ENCODE data around the gene FOXO1. TPM values are rescaled to one million over a fixed set of nuclear protein-coding genes. Genes with fewer than 3 reads are reported as not detected.

FOXO1 gene
- total RNA-seq, 1 experiment from 2014 or later, result 37.7 TPM

GRCh38 chr13:40515702-40516101 is 150.7 kb downstream of the FOXO1 start:
- peaks cover 6% of the 10 kb centered on the region for H3K36me3 Mint-ChIP-seq (ENCODE audit: insufficient read depth, unreplicated experiment)
- no peak for DNase-seq (ENCODE audit: unreplicated experiment)
- intact Hi-C loops (cut with micrococcal nuclease), result no loop called here
- H3K9me3 Mint-ChIP-seq (ENCODE audit: unreplicated experiment), result no peaks in the 10 kb centered on the region
- TF ChIP-seq CTCF (IDR thresholded peaks at IDR 0.05; ENCODE audit: unreplicated experiment), result no peak
- peaks cover 10% of the 10 kb centered on the region for H3K4me1 Mint-ChIP-seq (ENCODE audit: insufficient read depth, unreplicated experiment)
- no TSS peak for BruUV-seq (replicated peaks)
- ChIA-PET CTCF (interaction anchor here (0.6 kb wide), 2 partner anchors 85 to 124 kb away, joined by 3 read pairs; no protein-coding TSS in a partner anchor), POLR2A (interaction anchor here (0.6 kb wide), 1 partner anchor 135 kb away, joined by 3 read pairs; no protein-coding TSS in a partner anchor)
- no peaks in the 10 kb centered on the region for H3K27me3 Mint-ChIP-seq (ENCODE audit: insufficient read depth, unreplicated experiment)
- peak overlapping the region; percentile 73 for H3K27ac Mint-ChIP-seq (ENCODE audit: low read depth, unreplicated experiment)
- H3K4me3 Mint-ChIP-seq (ENCODE audit: unreplicated experiment), result no peak overlapping the region

GRCh38 chr13:40514802-40515201 is 151.6 kb downstream of the FOXO1 start:
- no peak for TF ChIP-seq CTCF (IDR thresholded peaks at IDR 0.05; ENCODE audit: unreplicated experiment)
- no TSS peak for BruUV-seq (replicated peaks)
- intact Hi-C loops (cut with micrococcal nuclease), result no loop called here
- no peak for DNase-seq (ENCODE audit: unreplicated experiment)
- Mint-ChIP-seq H3K36me3 (ENCODE audit: insufficient read depth, unreplicated experiment) (peaks cover 6% of the 10 kb centered on the region), H3K27me3 (ENCODE audit: insufficient read depth, unreplicated experiment) (no peaks in the 10 kb centered on the region), H3K9me3 (ENCODE audit: unreplicated experiment) (no peaks in the 10 kb centered on the region), H3K27ac (ENCODE audit: low read depth, unreplicated experiment) (peak overlapping the region; percentile 73), H3K4me3 (ENCODE audit: unreplicated experiment) (no peak overlapping the region), H3K4me1 (ENCODE audit: insufficient read depth, unreplicated experiment) (peaks cover 10% of the 10 kb centered on the region)
- POLR2A ChIA-PET, result no interaction called here
- CTCF ChIA-PET, result interaction anchor here (0.6 to 0.7 kb wide), 3 partner anchors 15 to 101 kb away, joined by 3 read pairs; no protein-coding TSS in a partner anchor

- Mint-ChIP-seq H3K27me3 (ENCODE audit: insufficient read depth, unreplicated experiment) (no peaks in the 10 kb centered on the region), H3K27ac (ENCODE audit: low read depth, unreplicated experiment) (no peak overlapping the region), H3K9me3 (ENCODE audit: unreplicated experiment) (no peaks in the 10 kb centered on the region), H3K36me3 (ENCODE audit: insufficient read depth, unreplicated experiment) (no peaks in the 10 kb centered on the region), H3K4me3 (ENCODE audit: unreplicated experiment) (no peak overlapping the region), H3K4me1 (ENCODE audit: insufficient read depth, unreplicated experiment) (no peaks in the 10 kb centered on the region)
- DNase-seq (ENCODE audit: unreplicated experiment), result no peak
- ChIA-PET CTCF (no interaction called here), POLR2A (interaction anchor here (0.6 kb wide), 1 partner anchor 143 kb away, joined by 3 read pairs; no protein-coding TSS in a partner anchor)
- no TSS peak for BruUV-seq (replicated peaks)
- TF ChIP-seq CTCF (IDR thresholded peaks at IDR 0.05; ENCODE audit: unreplicated experiment), result no peak
- intact Hi-C loops (cut with micrococcal nuclease), result no loop called here
These were observed 156.6 kb downstream of the FOXO1 start for GRCh38 chr13:40509876-40510275.

- Mint-ChIP-seq H3K27me3 (ENCODE audit: insufficient read depth, unreplicated experiment) (no peaks in the 10 kb centered on the region), H3K9me3 (ENCODE audit: unreplicated experiment) (no peaks in the 10 kb centered on the region), H3K4me3 (ENCODE audit: unreplicated experiment) (no peak overlapping the region), H3K27ac (ENCODE audit: low read depth, unreplicated experiment) (no peak overlapping the region), H3K4me1 (ENCODE audit: insufficient read depth, unreplicated experiment) (peaks cover 2% of the 10 kb centered on the region), H3K36me3 (ENCODE audit: insufficient read depth, unreplicated experiment) (no peaks in the 10 kb centered on the region)
- TF ChIP-seq CTCF (IDR thresholded peaks at IDR 0.05; ENCODE audit: unreplicated experiment), result no peak
- intact Hi-C loops (cut with micrococcal nuclease), result no loop called here
- ChIA-PET CTCF (interaction anchor here (0.7 kb wide), 1 partner anchor 13 kb away, joined by 3 read pairs; no protein-coding TSS in a partner anchor), POLR2A (interaction anchor here (0.6 to 0.8 kb wide), 2 partner anchors 19 to 20 kb away, joined by 3 read pairs; no protein-coding TSS in a partner anchor)
- no TSS peak for BruUV-seq (replicated peaks)
- no peak for DNase-seq (ENCODE audit: unreplicated experiment)
These were observed 157.6 kb downstream of the FOXO1 start for GRCh38 chr13:40508767-40509342.
